HepG2 (cell line): Measurements from ENCODE around the gene VARS1. TPM values are rescaled to one million over a fixed set of nuclear protein-coding genes. Genes with fewer than 3 reads are reported as not detected.

Experiments
- KDM5B ChIP-seq: sonication (generic); formaldehyde crosslinking; IDR thresholded peaks from 2 replicates; pipeline ENCODE4 v1.4.0; 2020; ENCODE audit warnings: missing genetic modification reagents, mild to moderate bottlenecking, borderline replicate concordance
- RERE ChIP-seq: IDR thresholded peaks from 2 replicates; pipeline ENCODE4 v1.6.1; 2016; ENCODE audit warnings: low read depth, missing genetic modification reagents, missing compliant biosample characterization
- REST ChIP-seq, 2 experiments: IDR thresholded peaks; 2 replicates each; pipeline ENCODE4 v1.6.1; 2011 to 2012; ENCODE audit warnings: low read length in 2 of 2, borderline replicate concordance in 1 of 2, low read depth in 1 of 2, mild to moderate bottlenecking in 1 of 2, moderate library complexity in 1 of 2
- SP4 ChIP-seq: sonication (generic); formaldehyde crosslinking; IDR thresholded peaks from 2 replicates; pipeline ENCODE4 v1.8.1; 2023; ENCODE audit warnings: mild to moderate bottlenecking, missing genetic modification reagents
- ZFX ChIP-seq: sonication (generic); formaldehyde crosslinking; IDR thresholded peaks from 2 replicates; pipeline ENCODE4 v1.4.0; 2020; ENCODE audit warnings: mild to moderate bottlenecking, low read depth, missing genetic modification reagents, moderate library complexity
- ZNF407 ChIP-seq: sonication (generic); formaldehyde crosslinking; IDR thresholded peaks from one replicate; pipeline ENCODE4 v1.5.1; 2020; ENCODE audit warnings: mild to moderate bottlenecking, missing genetic modification reagents; ENCODE audit errors: not compliant biosample characterization
- polyA plus RNA-seq, 8 experiments: library from polyadenylated mRNA; depleted of rRNA in 3 of 8; stranded (reverse) in 7 of 8; unstranded in 1 of 8; fragments of >200 nt; fragmentation: Illumina TruSeq in 4 of 8; extraction: Trizol in 4 of 8; gene quantifications; 2 replicates each; pipeline versions ENCODE4 v1.2.1 to v1.2.3, GENCODE V29; 2011 to 2016; ENCODE audit warnings: low read depth in 4 of 8, missing spikeins in 1 of 8, mixed read lengths in 1 of 8; ENCODE audit not compliant: insufficient read depth in 1 of 8
- total RNA-seq, 5 experiments: library from RNA; depleted of rRNA; stranded (reverse); fragments of >200 nt; fragmentation: Illumina TruSeq; extraction: Trizol; gene quantifications; 2 replicates each; pipeline ENCODE4 v1.2.3, GENCODE V29; 2016; ENCODE audit warnings: low read depth in 1 of 5

The VARS1 gene
- total and polyA plus RNA-seq, 2 of the 13 experiments (the other 11 are each of a cell fraction or from before 2014, with no cell fraction given): 14.7 to 56.1 TPM

- TF ChIP-seq ZNF407 (CRISPR knock-in tag) (peak; percentile 83), ZFX (CRISPR knock-in tag) (peak; percentile 60), KDM5B (CRISPR knock-in tag) (peak; percentile 81; the same call in 1 of the 2 replicates), REST (IDR thresholded peaks at IDR 0.05; ENCODE audit: borderline replicate concordance in 1 of 2, low read depth in 1 of 2, low read length in 2 of 2) (peak in 1 of 2 experiments; percentile 79; a peak in 2 of 4 replicates), SP4 (CRISPR knock-in tag) (peak; percentile 92), RERE (CRISPR knock-in tag) (peak; percentile 27; the same call in 1 of the 2 replicates)
These were observed 31.9 kb upstream of the VARS1 start, which contains the start of gene HSPA1B (continued) for GRCh38 chr6:31827286-31828079.
